Limb (tissue), 2 donors: ENCODE data around the gene ERGIC1.

Source experiments
- DNase-seq, 2 donors: peaks; one replicate each; pipeline ENCODE4 v3.0.0-alpha.2; 2016; ENCODE audit errors: extremely low spot score in 2 of 2

ERGIC1 gene

GRCh38 chr5:172942556-172942955 is 108.5 kb downstream of the ERGIC1 start:
- DNase-seq = no peak

- no peak for DNase-seq
Observed at GRCh38 chr5:172943283-172943841, 109.3 kb downstream of the ERGIC1 start.

- no peak for DNase-seq
Observed at GRCh38 chr5:172943906-172944305, 109.9 kb downstream of the ERGIC1 start.

- DNase-seq = no peak
Observed at GRCh38 chr5:172944741-172945140, 110.7 kb downstream of the ERGIC1 start.

- no peak for DNase-seq
Observed at GRCh38 chr5:172945151-172945550, 111.1 kb downstream of the ERGIC1 start.

GRCh38 chr5:172946146-172946545 is 112.1 kb downstream of the ERGIC1 start:
- DNase-seq = no peak

- DNase-seq = no peak
Observed at GRCh38 chr5:172949426-172949825, 115.4 kb downstream of the ERGIC1 start.

- DNase-seq = no peak
Observed at GRCh38 chr5:172950176-172950965, 116.3 kb downstream of the ERGIC1 start.

- DNase-seq = no peak
Observed at GRCh38 chr5:172951371-172952033, 117.5 kb downstream of the ERGIC1 start.

- no peak for DNase-seq
Observed at GRCh38 chr5:172952034-172952511, 118.0 kb downstream of the ERGIC1 start.

GRCh38 chr5:172953776-172954675 is 120.0 kb downstream of the ERGIC1 start:
- no peak for DNase-seq

GRCh38 chr5:172954751-172955159 is 120.7 kb downstream of the ERGIC1 start:
- no peak for DNase-seq

- no peak for DNase-seq
Observed at GRCh38 chr5:172956228-172956627, 122.2 kb downstream of the ERGIC1 start.

- no peak for DNase-seq
Observed at GRCh38 chr5:172956936-172957335, 122.9 kb downstream of the ERGIC1 start.

- no peak for DNase-seq
Observed at GRCh38 chr5:172957458-172957857, 123.4 kb downstream of the ERGIC1 start.

GRCh38 chr5:172958331-172959046 is 124.4 kb downstream of the ERGIC1 start:
- peak in 1 of 2 donors; percentile 80 for DNase-seq

GRCh38 chr5:172959824-172960799 is 126.1 kb downstream of the ERGIC1 start:
- DNase-seq = no peak

GRCh38 chr5:172969921-172970320 is 135.9 kb downstream of the ERGIC1 start:
- DNase-seq = no peak

GRCh38 chr5:172971482-172971881 is 137.4 kb downstream of the ERGIC1 start:
- no peak for DNase-seq

- DNase-seq = no peak
Observed at GRCh38 chr5:172972552-172972951, 138.5 kb downstream of the ERGIC1 start.
